ENCODE measurements around the gene MRPL1. TPM values are rescaled to one million over a fixed set of nuclear protein-coding genes. Genes with fewer than 3 reads are reported as not detected.
"Not testable (repeated sequence)": the region's sequence is repeated elsewhere in the genome, so short reads cannot be mapped to it uniquely, and the experiment has no call there.

The MRPL1 gene
- total RNA-seq, 1 donor from 2014 or later, result 41.3 TPM

DNA sequence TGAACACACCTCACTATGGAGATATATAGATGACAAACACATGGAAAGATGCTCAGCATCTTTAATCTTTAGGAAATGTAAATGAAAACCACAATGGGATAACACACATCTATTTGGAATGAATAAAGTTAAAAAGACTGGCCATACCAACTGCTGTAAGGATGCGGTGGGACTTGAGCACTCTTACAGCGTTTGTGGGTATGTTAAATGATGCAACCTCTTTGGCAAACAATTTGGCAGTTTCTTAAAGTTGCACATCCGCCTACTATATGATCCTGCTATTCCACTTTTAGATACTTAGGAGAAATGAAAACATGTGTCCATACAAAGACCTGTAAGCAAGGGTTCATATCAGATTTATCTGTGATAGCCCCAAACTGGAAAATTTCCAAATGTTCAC lies 50.7 kb downstream of the MRPL1 start:
- no peak for DNase-seq (ENCODE audit: low read depth)

- no peak for DNase-seq (ENCODE audit: low read depth)
Observed at GRCh38 chr4:77917075-77917474, 54.4 kb downstream of the MRPL1 start.

GRCh38 chr4:77917601-77918000 lies 55.0 kb downstream of the MRPL1 start:
- DNase-seq (ENCODE audit: low read depth), result no peak

DNA sequence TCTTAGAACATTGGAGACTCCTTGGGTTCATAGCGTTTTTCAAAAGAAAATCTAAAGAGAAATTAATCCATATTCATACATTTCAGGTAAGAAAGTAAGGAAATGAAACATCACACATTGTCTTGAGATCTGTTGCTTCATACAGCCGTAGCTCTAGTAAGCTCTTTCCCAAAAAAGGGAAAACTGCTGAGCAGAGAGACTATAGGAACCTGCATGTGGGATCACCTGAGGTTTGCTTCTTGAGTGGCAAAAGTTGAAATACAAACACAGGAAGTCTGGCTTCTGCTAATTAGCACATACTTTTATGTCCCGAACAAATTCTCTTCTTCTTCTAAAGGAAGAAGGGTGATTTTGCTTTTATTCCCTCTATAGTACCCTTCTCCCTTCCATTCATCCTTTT lies 57.7 kb downstream of the MRPL1 start:
- DNase-seq (ENCODE audit: low read depth), result no peak

DNA sequence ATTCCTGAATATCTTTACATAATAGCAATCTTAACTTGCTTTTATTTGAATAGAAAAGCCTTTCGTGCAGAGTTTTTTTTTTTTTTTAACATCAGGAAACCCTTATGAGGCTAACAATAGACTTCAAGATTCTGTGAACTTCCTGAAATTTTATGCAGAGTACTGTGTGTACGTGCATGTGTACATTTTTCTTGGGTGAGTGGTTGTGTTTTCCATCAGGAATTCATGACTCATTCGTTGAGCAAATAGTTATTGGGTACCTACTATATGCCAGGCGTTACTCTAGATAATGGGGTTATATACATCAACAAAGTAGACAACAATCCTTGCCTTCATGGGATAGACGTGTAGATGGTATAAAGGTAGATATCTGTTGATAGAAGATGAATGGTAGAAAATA lies 59.1 kb downstream of the MRPL1 start:
- peak; percentile 95 for DNase-seq (ENCODE audit: low read depth)

DNA sequence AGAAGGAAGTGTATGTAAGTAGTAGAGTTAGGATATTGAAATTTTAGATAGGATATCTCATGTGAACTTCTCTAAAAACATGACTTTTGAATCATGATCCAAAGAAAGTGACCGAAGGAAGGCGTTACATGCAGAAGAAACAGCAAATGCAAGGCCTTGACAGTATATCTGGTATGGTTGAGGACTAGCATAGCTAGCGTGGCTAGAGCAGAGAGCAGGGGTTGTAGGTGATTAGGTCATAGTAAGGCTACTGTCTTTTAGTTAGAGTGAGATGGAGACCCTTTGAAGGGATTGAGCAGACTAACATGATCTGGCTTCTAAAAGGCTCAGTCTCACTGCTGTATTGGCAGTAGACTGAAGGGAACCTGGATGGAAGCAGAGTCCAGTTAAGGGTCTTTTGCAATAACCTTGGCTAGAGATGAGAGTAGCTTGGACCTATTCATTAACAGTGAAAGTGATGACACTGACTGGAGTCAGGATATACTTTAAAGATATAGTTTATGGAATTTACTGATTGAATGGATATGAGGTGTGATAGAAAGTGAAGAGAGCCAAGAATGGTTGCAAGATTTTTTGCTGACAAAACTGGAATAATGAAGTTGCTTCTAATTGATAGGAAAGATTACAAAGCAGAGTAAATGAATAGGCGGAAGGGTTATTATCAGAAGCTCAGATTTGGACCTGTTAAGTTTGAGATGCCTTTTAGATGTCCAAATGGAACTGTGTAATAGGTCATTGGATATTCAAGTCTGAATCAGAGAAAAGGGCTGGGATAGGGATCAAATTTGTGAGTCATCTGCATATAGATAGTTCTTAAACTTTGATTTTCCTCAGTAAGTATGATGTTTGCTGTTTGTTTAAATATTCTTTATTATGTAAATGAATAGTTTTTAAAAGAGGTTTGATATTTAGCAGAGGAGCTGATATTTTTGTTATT lies 59.8 kb downstream of the MRPL1 start:
- no peak for DNase-seq (ENCODE audit: low read depth)

DNA sequence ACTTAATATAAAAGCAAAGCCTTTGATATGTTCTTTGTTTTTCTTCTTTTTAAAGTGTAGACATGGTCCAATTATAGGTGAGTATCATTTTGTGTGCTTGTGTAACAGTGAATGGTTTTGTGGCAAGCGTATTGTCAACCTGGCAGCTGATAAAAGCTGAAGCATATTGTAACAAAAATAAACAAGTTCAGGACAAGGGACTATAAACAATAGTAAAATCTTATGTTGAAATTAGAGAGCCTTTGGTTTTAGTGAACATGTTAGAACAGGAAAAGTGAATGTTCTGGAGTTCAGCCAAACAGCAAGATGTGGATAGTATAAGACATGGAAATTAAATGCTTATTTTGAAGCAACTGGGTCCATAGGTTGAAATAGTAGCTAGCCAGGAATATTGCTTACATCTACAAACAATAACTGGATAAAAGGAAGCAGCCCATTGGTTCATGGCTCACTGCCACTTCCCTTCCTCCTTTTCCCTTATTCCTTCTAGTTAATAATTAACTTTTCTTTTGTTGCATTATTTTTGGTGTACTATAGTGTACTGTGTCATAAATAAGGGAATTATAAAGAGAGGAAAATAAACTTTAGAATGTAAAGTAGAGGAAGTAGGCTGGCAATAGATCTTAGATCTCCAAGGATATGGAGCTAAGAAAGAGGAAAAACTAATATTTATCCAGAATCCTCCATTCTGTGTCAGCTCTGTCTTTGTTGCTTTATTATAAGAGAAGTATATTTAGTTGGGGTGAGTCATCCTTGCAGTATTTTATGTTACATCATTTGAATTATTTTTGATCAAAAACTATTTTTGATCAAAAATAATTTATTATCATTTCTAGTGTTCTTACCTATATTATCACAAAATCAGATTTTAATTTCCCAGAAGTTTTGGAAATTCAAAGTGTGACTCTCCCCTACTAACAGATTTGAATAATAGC lies 65.6 kb downstream of the MRPL1 start:
- peak; percentile 49 for DNase-seq (ENCODE audit: low read depth)

DNA sequence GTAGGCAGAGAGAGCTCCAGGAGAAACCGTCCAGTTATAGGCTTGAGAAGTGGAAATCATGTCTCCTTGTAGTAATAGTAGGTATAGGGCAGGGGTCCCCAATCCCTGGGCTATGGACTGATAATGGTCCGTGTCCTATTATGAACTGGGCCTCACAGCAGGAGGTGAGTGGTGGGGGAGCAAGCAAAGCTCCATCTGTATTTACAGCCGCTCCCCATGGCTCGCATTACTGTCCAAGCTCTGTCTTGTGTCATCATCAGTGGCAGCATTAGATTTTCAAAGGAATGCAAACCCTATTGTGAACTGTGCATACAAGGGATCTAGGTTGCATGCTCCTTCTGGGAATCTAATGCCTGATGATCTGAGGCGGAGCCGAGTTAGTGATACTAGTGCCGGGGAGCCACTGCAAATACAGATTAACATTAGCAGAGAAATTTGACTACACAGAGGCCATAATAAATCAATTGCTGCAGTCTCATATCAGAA lies 67.6 kb downstream of the MRPL1 start:
- DNase-seq (ENCODE audit: low read depth), result no peak

DNA sequence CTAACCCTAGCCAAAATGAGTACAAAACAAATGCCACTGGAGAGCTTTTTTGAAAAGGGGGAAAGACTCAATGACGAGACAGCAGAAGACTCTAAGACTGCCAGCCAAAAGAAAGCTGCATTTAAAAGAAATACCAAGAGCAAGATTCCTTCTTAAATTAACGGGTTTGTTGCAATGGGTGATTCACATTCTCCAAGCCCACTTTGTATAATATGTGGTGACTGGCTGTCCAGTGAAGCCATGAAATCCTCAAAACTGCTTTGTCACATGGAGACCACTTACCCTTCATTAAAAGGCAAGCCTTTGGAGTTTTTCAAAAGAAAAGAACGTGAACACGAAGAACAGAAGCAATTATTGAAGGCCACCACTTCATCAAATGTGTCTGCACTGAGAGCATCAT lies 68.2 kb downstream of the MRPL1 start:
- no peak for DNase-seq (ENCODE audit: low read depth)

DNA sequence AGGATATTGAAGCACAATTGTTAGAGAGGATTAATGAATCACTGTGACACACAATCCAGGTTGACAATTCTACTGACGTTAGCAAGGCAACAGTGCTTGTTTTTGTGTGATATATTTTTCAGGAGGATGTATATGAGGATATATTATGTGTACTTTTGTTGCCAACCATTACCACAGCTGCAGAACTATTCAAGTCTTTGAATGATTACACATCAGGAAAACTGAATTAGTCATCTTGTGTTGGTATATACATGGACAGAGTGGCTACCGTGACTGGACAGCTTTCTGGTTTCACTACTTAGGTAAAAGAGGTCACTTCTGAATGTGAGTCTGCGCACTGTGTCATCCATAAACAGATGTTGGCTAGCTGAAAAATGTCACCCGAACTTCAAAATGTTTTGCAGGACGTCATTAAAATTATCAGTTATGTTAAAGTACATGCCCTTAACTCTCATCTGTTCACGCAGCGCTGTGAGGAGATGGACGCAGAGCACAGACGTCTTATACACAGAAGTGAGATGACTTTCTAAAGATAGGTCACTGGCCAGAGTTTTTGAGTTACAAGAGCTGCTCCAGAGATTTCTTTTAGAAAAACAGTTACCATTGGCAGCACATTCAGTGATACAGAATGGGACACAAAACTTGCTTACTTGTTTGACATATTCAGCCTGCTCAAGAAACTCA lies 69.0 kb downstream of the MRPL1 start:
- no peak for DNase-seq (ENCODE audit: low read depth)

GRCh38 chr4:77938560-77938959 lies 75.9 kb downstream of the MRPL1 start:
- DNase-seq (ENCODE audit: low read depth), result no peak

DNA sequence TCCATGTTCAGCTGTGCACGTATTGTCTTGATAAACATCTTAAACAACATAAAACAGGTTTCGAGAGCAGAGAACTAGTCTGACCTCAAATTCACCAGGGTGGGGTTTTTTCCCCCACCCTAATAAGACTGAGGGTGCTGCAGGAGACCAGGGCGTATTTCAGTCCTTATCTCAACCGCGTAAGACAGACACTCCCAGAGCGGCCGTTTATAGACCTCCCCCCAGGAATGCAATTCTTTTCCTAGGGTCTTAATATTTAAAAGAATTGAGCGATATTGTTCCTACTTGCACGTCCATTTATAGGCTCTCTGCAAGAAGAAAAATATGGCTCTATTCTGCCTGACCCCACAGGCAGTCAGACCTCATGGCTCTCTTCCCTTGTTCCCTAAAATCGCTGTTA lies 83.3 kb downstream of the MRPL1 start:
- not testable (repeated sequence) for DNase-seq (ENCODE audit: low read depth)

- no peak for DNase-seq (ENCODE audit: low read depth)
Observed at GRCh38 chr4:77950203-77950602, 87.6 kb downstream of the MRPL1 start.

- DNase-seq (ENCODE audit: low read depth), result no peak
Observed at GRCh38 chr4:77952457-77952856, 89.8 kb downstream of the MRPL1 start.

DNA sequence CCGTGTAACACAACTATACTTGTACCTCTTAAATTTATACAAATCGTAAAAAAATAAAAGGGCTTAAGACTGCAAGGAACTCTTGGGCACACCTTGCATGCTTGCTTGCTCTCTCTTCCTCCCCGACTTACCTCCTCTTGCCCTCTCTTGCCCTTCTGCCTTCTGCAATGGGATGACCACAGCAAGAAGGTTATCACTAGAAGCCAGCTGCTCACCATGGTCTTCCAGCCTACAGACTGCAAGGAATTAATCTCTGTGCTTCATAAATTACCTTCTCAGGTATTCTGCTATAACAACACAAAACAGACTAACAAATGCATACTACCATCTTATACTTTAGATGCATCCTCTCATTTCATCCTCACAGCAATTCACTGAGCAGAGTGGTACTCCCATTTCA lies 92.1 kb downstream of the MRPL1 start:
- DNase-seq (ENCODE audit: low read depth), result no peak

DNA sequence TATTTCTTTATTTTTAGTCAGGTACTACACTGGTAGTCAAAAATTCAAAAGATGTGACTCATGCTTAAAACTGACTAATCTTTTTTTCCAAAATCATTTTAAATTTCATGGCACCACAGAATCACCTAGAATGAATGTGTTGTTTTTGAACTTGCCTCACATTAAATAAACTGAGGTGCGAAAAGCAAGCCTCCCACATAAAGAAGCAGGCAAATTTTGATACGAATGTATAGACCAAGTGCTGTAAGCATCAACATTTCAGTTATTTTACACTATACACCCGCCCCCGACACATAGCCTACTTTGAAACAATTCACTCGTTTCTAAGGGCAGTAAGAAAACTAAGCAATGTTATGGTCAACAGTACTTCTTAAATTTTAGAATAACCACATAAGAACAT lies 94.3 kb downstream of the MRPL1 start:
- no peak for DNase-seq (ENCODE audit: low read depth)

- DNase-seq (ENCODE audit: low read depth), result no peak
Observed at GRCh38 chr4:77958897-77959296, 96.3 kb downstream of the MRPL1 start.

DNA sequence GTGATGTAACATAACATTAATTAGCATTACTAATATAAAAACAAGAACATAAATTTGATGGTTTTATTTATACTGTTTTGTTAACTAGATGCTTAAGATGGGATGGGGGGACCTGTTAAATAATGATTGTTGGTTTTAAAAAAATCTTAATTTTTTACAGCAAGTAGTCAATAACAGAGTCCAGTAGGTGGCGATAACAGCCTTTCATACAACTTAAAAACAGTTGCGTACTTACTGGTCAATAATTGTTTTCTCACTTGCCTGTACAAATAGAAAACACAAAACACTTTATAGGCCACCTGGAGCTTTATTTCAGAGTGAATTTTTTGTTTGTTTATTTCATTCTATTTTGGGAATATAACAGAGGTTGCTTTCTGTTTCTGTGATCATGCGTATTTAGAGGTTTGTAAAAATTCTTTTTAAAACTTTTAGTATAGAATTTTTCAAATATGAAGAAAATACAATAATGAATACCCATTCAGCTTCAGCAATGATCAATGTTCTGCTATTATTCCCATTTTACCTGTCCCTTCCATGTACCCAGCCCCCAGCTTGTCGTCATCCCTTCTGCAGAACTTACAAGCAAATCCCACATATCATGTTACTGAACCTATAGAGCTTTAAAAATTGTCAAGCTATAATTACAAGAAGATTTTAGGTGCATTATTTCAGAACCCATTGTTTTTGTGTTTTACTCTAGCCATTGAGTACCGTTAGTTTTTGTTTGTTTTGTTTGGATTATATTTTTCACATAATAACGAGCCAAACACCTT lies 97.1 kb downstream of the MRPL1 start:
- DNase-seq (ENCODE audit: low read depth), result peak; percentile 75

GRCh38 chr4:77960367-77960766 lies 97.7 kb downstream of the MRPL1 start:
- DNase-seq (ENCODE audit: low read depth), result no peak

DNA sequence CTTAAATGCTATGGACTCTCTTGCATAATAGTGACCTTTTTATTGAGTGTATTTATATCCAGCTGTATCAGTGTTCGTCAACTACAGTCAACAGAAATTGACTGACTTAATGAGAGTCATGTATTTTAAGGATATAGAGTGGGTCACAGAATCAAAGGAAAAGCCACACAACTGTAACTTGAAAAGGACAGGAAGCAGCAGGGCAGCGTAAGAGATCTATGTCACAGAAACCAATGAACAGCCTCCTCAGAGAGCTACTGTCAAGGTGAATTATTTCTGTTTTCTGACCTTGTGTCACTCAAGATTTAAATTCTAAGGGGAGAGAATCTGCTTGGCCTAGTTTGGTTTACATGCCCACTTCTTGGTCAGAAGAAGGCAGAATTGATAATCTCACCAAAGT lies 100.4 kb downstream of the MRPL1 start:
- DNase-seq (ENCODE audit: low read depth), result no peak

- DNase-seq (ENCODE audit: low read depth), result not testable (repeated sequence)
Observed at GRCh38 chr4:77973657-77974056, 111.0 kb downstream of the MRPL1 start.
